Activated CD8-positive, alpha-beta memory T cell treated with anti-CD3 and anti-CD28 coated beads for 4 hours (primary cell): ENCODE measurements around the gene ITPK1.

Experiments
- DNase-seq, 2 donors: peaks; one replicate each; pipeline ENCODE4 v3.0.0-alpha.2; 2020; ENCODE audit warnings: low read depth in 2 of 2

Gene ITPK1

GRCh38 chr14:92938890-92939671 is 176.6 kb downstream of the ITPK1 start:
- no peak for DNase-seq

DNA sequence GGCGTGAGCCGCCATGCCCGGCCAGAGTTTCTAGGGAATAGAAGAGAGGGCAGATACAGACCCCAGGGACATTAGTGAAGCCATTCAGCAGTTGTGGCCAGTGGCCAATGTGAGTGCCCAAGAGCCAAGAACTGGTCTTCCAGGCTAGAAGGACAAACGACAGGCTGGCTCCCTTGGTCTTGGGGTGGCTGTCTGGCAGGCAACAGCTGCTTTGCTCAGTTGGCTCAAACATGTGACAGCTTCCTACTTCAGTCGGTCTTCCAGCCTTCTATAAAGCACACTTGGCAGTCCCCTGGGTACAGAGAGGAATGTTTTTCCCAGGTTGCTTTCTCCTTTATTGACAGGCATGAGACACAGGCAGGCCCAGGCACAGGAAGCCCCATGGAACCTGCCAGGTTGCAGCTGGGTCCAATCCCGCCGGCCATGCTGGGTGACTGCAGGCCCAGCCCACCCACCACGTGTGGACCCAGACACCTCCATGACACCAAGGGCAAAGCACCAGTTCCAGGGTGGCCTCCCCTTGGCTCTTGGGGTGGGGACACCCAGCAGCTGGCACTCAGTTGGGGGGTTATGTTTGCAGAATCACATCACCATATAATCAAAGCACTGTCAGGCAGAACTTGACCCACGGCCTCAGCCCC is 177.4 kb downstream of the ITPK1 start:
- no peak for DNase-seq

DNA sequence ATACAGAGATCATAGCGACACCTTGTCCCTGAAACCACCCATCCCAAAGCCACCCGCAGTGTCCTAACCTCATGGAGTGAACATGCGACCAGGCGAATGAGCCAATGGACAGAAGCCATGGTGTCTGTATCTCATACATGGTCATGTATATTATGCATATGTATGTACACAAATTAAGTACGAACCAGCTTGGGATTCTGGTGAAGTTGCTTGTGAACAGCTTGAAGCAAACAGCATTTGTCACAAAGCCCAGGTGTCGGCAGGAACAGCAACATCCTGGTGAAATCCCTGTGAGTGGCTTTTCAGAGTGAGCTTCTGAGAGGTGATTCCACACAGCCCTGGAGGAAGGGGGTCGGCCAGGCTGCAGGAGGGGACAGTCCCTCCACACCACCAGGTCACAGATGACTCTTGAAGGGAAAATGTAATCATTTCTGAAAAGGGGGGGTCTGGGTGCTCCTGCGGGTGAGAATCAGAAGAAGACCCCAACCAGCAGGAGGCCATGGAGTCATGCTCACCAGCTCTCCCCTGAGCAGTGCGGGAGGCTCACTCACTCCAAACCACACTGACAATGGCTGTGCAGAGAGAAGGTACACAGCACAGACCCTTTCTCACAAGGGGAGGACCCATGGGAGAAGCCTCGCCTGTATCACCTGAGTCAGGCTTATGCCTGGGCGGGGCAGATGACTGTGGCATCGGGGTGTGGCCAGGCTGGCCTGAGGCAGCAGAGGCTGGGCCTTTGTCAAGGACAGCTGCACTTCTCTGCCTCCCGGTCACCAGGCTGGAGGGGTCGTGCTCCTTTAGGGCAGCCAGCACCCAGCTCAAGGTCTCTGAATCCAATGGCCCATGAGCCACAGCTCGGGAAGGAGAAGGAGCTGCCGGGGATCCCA is 178.4 kb downstream of the ITPK1 start:
- no peak for DNase-seq

- no peak for DNase-seq
These were observed 179.6 kb downstream of the ITPK1 start for GRCh38 chr14:92936085-92936484.

DNA sequence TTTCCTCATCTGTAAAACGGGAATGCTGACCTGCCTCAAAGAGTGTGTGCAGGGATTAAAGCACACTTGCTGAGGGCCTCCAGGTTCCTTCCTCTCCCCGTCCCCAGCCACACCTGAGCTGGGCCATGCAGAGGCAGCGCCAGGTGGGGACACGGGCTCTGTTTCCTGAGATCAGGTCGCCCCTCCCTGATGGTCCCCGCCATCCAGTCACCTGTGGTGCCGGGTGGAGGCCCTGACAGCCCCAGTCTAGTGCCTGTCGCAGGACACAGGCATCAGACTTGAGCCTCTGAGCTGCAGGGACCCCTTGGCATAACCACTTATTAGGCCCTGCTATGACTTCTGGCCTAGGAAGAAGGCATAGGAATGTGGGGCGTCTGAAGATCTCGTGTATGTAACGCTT is 180.3 kb downstream of the ITPK1 start:
- no peak for DNase-seq

DNA sequence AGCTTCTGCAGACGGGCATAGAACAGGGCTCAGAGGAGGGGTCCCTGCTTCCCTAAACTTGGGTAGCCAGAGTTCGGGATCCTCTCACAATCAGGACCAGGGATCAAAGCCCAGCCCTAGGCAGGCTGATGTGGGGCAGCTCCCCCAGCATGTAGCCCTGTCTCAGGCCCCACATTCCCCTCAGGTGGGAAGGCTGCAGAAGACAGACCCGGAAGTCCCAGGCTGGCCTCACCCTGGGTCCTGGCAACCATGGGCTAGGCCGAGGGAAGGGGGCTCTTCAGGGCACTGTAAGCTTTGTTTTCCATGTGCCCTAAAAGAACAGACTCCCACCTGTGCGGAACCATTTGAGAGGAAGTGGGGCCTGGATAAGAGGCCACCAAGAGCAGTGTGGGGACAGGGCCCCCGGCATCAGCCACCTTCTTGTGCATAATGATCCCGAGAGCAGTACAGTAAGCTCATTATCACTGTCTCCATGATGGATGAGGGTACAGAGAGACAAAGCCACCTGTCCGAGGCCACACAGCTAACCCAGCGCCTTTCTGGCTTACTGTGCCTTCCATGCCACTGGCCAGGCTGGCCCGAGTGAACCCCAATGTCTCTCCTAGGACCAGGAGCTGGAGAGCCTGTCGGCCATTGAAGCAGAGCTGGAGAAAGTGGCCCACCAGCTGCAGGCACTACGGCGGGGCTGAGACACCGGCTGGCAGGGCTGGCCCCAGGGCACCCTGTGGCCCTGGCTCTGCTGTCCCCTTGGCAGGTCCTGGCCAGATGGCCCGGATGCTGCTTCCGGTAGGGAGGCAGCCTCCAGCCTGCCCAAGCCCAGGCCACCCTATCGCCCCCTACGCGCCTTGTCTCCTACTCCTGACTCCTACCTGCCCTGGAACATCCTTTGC is 181.3 kb downstream of the ITPK1 start:
- DNase-seq = no peak

DNA sequence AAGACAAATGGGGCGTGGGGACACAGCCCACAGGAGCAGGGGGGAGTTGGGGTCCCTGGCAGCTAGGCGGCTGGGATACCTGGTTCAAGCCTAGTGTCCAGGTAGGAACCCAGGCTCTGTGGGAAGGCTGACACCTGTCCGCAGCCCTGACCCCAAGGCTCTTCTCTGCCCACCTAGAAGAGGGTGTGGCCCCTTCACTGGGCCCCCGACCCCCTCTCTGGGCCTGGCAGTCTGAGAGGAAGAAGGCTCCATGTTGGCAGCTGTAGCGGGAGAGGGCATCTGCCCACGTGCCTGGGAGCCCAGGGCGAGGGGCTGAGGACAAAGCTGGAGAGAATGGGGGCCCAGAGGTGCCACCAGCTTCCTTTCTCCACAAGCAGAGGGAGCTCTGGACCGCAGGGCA is 182.2 kb downstream of the ITPK1 start:
- no peak for DNase-seq

DNA sequence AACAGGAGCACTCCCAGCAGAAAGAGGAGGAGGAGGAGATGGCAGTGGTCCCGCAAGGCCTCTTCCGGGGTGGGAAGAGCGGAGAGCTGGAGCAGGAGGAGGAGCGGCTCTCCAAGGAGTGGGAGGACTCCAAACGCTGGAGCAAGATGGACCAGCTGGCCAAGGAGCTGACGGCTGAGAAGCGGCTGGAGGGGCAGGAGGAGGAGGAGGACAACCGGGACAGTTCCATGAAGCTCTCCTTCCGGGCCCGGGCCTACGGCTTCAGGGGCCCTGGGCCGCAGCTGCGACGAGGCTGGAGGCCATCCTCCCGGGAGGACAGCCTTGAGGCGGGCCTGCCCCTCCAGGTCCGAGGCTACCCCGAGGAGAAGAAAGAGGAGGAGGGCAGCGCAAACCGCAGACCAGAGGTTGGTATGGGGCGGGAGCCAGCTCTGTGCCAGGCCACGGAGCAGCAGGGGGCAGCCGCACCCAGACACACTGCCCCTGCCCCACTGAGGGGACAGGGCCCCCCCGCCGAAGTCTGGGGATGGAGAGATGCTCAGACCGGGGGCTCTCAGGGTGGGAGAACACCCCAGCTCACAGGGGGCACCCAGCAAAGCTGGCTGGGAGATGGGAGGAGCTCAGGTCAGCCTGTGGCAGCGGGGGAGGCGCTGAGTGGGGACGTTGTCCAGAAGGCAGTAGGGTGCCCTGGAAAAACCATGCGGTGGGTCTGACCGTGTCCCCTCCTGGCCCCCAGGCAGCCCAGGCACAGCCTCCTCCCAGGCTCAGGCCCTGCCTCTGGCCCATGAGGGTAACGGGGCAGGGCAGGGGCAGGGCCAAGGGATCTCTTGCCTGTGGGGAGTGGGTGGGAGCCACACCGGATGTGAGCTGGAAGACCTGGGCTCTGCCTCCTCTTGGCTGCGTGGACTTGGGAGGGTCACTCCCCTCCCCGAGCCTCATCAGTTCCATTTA is 183.0 kb downstream of the ITPK1 start:
- no peak for DNase-seq

DNA sequence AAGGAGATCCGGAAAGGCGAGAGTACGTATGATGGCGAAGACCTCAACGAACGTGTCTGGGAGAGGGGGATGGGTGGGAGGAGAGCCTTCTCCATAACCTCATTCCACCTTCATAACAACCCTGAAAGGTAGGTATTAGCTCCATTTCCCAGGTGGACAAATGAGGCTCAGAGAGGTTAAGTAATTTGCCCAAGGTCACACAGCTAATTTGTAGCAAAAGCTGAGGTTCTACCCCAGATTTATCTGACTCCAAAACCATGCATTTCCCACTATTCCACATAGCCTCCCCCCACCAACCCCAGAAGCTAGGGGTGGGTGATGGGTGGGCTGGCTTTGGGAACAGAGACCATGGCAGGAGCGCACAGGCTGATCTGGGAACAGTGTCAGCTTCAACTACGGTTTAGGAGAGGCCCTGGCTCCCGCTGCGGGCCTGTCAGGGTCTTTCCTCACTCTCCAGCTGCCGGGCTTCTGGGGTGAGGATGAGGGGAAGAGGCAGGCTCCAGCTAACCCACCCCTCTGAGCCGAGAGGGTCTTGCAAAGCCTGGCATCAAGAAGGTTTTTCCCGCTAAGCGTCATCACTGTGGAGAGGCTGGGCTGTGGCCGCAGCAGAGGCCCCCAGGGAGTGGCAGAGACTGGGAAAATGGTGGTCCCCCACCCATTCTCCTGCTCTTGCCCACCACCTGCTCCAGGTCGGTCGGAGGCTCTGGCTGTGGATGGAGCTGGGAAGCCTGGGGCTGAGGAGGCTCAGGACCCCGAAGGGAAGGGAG is 183.9 kb downstream of the ITPK1 start:
- no peak for DNase-seq

- no peak for DNase-seq
These were observed 184.8 kb downstream of the ITPK1 start for GRCh38 chr14:92930737-92931602.

GRCh38 chr14:92929689-92930608 is 185.8 kb downstream of the ITPK1 start:
- DNase-seq = no peak

- no peak for DNase-seq
These were observed 186.6 kb downstream of the ITPK1 start for GRCh38 chr14:92928961-92929688.

GRCh38 chr14:92928258-92928629 is 187.5 kb downstream of the ITPK1 start:
- DNase-seq = no peak

- DNase-seq = no peak
These were observed 188.1 kb downstream of the ITPK1 start for GRCh38 chr14:92927349-92928257.

DNA sequence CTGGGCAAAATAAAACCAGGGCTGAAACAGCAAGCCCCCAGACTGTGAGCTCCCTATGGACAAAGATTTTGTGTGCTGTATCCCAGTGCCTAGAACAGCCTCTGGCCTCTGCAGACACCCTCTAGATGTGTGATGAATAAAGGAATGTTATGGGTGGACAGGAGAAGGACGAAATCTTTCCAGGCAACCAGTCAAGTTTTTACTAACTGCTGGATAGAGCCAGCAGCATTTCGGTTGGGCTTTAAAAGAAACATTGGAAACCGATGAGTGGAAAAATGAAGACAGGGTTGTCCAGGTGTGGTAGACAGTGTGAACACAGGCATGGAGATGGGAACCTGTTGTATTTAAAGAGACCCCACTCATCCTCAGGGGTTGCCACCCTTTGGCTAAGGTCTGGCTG is 188.8 kb downstream of the ITPK1 start:
- no peak for DNase-seq
